Measurements from ENCODE around the gene NOSTRIN. TPM values are rescaled to one million over a fixed set of nuclear protein-coding genes. Genes with fewer than 3 reads are reported as not detected.
"Not testable (repeated sequence)": the region's sequence is repeated elsewhere in the genome, so short reads cannot be mapped to it uniquely, and the experiment has no call there.

Gene NOSTRIN
- total RNA-seq, 1 experiment from 2014 or later = 9.8 TPM

- CTCF ChIA-PET = interaction anchor here (1.0 kb wide), 1 partner anchor 453 kb away, joined by 3 read pairs; no protein-coding TSS in a partner anchor
- Histone ChIP-seq H3K4me3 (ENCODE audit: low read depth, low read length) (no peak overlapping the region), H3K9me3 (no peaks in the 10 kb centered on the region), H3K4me1 (no peaks in the 10 kb centered on the region), H3K36me3 (ENCODE audit: control insufficient read depth, insufficient read depth, low read length) (no peaks in the 10 kb centered on the region), H3K27me3 (replicated peaks; ENCODE audit: control insufficient read depth, insufficient read depth, low read length) (no peaks in the 10 kb centered on the region)
- Mint-ChIP-seq H3K27ac (ENCODE audit: unreplicated experiment) (no peak overlapping the region), H3K36me3 (ENCODE audit: insufficient read depth, unreplicated experiment) (no peaks in the 10 kb centered on the region), H3K4me1 (ENCODE audit: low read depth, unreplicated experiment) (peaks cover 10% of the 10 kb centered on the region), H3K4me3 (ENCODE audit: unreplicated experiment) (no peak overlapping the region), H3K27me3 (ENCODE audit: insufficient read depth, unreplicated experiment) (no peaks in the 10 kb centered on the region), H3K9me3 (ENCODE audit: unreplicated experiment) (peaks cover 7% of the 10 kb centered on the region)
- BruUV-seq (replicated peaks) = no TSS peak
- TF ChIP-seq CTCF (IDR thresholded peaks at IDR 0.05; ENCODE audit: insufficient read depth in 1 of 2, low read depth in 1 of 2, low read length in 1 of 2, severe bottlenecking in 1 of 2, unreplicated experiment in 1 of 2) = no peak
- intact Hi-C loops (cut with micrococcal nuclease; ENCODE audit: unreplicated experiment) = no loop called here
- POLR2A ChIA-PET = no interaction called here
- DNase-seq = no peak
Measured at GRCh38 chr2:168789776-168790175, 12.7 kb upstream of the NOSTRIN start.

- TF ChIP-seq CTCF (IDR thresholded peaks at IDR 0.05; ENCODE audit: insufficient read depth in 1 of 2, low read depth in 1 of 2, low read length in 1 of 2, severe bottlenecking in 1 of 2, unreplicated experiment in 1 of 2) = no peak
- H3K4me1 ChIP-seq = no peaks in the 10 kb centered on the region
- H3K9me3 ChIP-seq = no peaks in the 10 kb centered on the region
- intact Hi-C loops (cut with micrococcal nuclease; ENCODE audit: unreplicated experiment) = no loop called here
- Mint-ChIP-seq H3K4me3 (ENCODE audit: unreplicated experiment) (no peak overlapping the region), H3K27me3 (ENCODE audit: insufficient read depth, unreplicated experiment) (no peaks in the 10 kb centered on the region), H3K27ac (ENCODE audit: unreplicated experiment) (no peak overlapping the region), H3K36me3 (ENCODE audit: insufficient read depth, unreplicated experiment) (no peaks in the 10 kb centered on the region), H3K9me3 (ENCODE audit: unreplicated experiment) (peaks cover 7% of the 10 kb centered on the region), H3K4me1 (ENCODE audit: low read depth, unreplicated experiment) (peaks cover 10% of the 10 kb centered on the region)
- no peak for DNase-seq
- BruUV-seq (replicated peaks) = no TSS peak
- no peaks in the 10 kb centered on the region for H3K36me3 ChIP-seq (ENCODE audit: control insufficient read depth, insufficient read depth, low read length)
- CTCF ChIA-PET = no interaction called here
- H3K27me3 ChIP-seq (replicated peaks; ENCODE audit: control insufficient read depth, insufficient read depth, low read length) = no peaks in the 10 kb centered on the region
- POLR2A ChIA-PET = no interaction called here
- H3K4me3 ChIP-seq (ENCODE audit: low read depth, low read length) = no peak overlapping the region
Measured at GRCh38 chr2:168790226-168790902, 12.1 kb upstream of the NOSTRIN start.

GRCh38 chr2:168791140-168791539, 11.3 kb upstream of the NOSTRIN start:
- H3K4me1 Mint-ChIP-seq (ENCODE audit: low read depth, unreplicated experiment); intact Hi-C loops (cut with micrococcal nuclease; ENCODE audit: unreplicated experiment); H3K9me3 ChIP-seq; H3K27me3 Mint-ChIP-seq (ENCODE audit: insufficient read depth, unreplicated experiment); POLR2A ChIA-PET; H3K27ac Mint-ChIP-seq (ENCODE audit: unreplicated experiment); H3K4me3 ChIP-seq (ENCODE audit: low read depth, low read length); H3K4me1 ChIP-seq; BruUV-seq (replicated peaks); H3K36me3 ChIP-seq (ENCODE audit: control insufficient read depth, insufficient read depth, low read length); CTCF ChIA-PET; H3K27me3 ChIP-seq (replicated peaks; ENCODE audit: control insufficient read depth, insufficient read depth, low read length); H3K36me3 Mint-ChIP-seq (ENCODE audit: insufficient read depth, unreplicated experiment); H3K9me3 Mint-ChIP-seq (ENCODE audit: unreplicated experiment); DNase-seq; H3K4me3 Mint-ChIP-seq (ENCODE audit: unreplicated experiment): not testable (repeated sequence)
